ENCODE measurements around the gene TESK2. TPM values are rescaled to one million over a fixed set of nuclear protein-coding genes. Genes with fewer than 3 reads are reported as not detected.

Gene TESK2
- polyA plus RNA-seq, 1 donor (not counting 4 experiments of a cell fraction or from before 2014, with no cell fraction given), result 2.0 TPM

DNA sequence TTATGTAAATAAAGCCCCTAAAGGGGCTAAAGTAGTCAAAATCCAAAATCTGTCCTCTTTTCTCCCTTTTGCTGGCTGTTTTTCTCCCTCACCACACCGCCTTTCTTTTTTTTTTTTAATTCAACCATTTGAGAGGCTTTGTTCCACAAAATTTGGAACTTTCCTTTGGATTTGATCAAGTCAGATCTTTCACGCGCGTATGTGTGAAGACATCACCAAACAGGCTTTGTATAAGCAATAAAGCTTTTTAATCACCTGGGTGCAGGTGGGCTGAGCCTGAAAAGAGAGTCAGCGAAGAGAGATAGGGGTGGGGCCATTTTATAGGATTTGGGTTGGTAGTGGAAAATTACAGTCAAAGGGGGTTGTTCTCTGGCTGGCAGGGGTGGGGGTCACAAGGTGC is 169.5 kb downstream of the TESK2 start:
- Histone ChIP-seq H3K27me3 (ENCODE audit: control insufficient read depth, extremely low read depth, insufficient read depth, low read length) (no peaks in the 10 kb centered on the region), H3K4me2 (ENCODE audit: control insufficient read depth, extremely low read depth, insufficient read depth, low read depth, low read length) (no peak overlapping the region), H3K4me1 (ENCODE audit: control insufficient read depth, extremely low read depth, insufficient read depth, low read length) (no peaks in the 10 kb centered on the region), H2AFZ (ENCODE audit: control insufficient read depth, low read length) (no peak overlapping the region), H3K9me1 (ENCODE audit: control insufficient read depth, extremely low read depth, insufficient read depth, low read length) (no peaks in the 10 kb centered on the region), H3K9me3 (ENCODE audit: control insufficient read depth, low read depth, low read length) (no peaks in the 10 kb centered on the region), H3K9ac (ENCODE audit: control insufficient read depth, extremely low read depth, insufficient read depth, low read length) (no peak overlapping the region), H4K20me1 (ENCODE audit: control insufficient read depth, extremely low read depth, insufficient read depth, low read length) (no peaks in the 10 kb centered on the region), H3K4me3 (ENCODE audit: control insufficient read depth in 2 of 3, extremely low read depth in 1 of 3, insufficient read depth in 2 of 3, low read depth in 1 of 3, low read length in 3 of 3) (no peak overlapping the region), H3K79me2 (ENCODE audit: control insufficient read depth, insufficient read depth, low read length) (no peaks in the 10 kb centered on the region), H3K27ac (ENCODE audit: control insufficient read depth, insufficient read depth, low read length) (no peak overlapping the region), H3K36me3 (ENCODE audit: control insufficient read depth in 2 of 2, extremely low read depth in 1 of 2, insufficient read depth in 2 of 2, low read length in 2 of 2) (no peaks in the 10 kb centered on the region)
- dilution Hi-C loops (cut with MboI; ENCODE audit: extremely low pct_ligation_motif_present, low sequenced_read_pairs), result no loop called here
- TF ChIP-seq, protein P1, sequence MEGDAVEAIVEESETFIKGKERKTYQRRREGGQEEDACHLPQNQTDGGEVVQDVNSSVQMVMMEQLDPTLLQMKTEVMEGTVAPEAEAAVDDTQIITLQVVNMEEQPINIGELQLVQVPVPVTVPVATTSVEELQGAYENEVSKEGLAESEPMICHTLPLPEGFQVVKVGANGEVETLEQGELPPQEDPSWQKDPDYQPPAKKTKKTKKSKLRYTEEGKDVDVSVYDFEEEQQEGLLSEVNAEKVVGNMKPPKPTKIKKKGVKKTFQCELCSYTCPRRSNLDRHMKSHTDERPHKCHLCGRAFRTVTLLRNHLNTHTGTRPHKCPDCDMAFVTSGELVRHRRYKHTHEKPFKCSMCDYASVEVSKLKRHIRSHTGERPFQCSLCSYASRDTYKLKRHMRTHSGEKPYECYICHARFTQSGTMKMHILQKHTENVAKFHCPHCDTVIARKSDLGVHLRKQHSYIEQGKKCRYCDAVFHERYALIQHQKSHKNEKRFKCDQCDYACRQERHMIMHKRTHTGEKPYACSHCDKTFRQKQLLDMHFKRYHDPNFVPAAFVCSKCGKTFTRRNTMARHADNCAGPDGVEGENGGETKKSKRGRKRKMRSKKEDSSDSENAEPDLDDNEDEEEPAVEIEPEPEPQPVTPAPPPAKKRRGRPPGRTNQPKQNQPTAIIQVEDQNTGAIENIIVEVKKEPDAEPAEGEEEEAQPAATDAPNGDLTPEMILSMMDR (optimal IDR thresholded peaks at IDR 0.05 in 1 of 3, IDR thresholded peaks at IDR 0.05 in 1 of 3, conservative IDR thresholded peaks at IDR 0.05 in 1 of 3; ENCODE audit: extremely low read depth in 1 of 3, insufficient read depth in 2 of 3, low read length in 3 of 3), result no peak
- no peak for TF ChIP-seq EZH2 (IDR thresholded peaks at IDR 0.05; ENCODE audit: low read length)
- DNase-seq (ENCODE audit: low read depth, low spot score) (no peak), FAIRE-seq (no peak)

DNA sequence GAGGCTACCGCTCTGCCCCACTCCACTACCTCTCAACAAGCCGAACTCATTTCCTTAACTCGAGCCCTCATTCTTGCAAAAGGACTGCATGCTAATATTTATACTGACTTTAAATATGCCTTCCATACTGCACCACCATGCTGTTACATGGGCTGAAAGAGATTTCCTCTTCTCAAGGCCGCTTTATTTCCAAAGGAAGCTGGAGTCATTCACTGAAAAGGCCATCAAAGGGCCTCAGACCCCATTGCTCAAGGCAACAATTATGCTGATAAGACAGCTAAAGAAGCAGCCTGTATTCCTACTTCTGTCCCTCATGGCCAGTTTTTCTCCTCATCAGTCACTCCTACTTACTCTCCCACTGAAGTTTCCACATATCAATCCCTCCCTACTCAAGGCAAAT is 171.2 kb downstream of the TESK2 start:
- Histone ChIP-seq H3K4me3 (ENCODE audit: control insufficient read depth in 2 of 3, extremely low read depth in 1 of 3, insufficient read depth in 2 of 3, low read depth in 1 of 3, low read length in 3 of 3) (no peak overlapping the region), H2AFZ (ENCODE audit: control insufficient read depth, low read length) (no peak overlapping the region), H3K9ac (ENCODE audit: control insufficient read depth, extremely low read depth, insufficient read depth, low read length) (no peak overlapping the region), H3K4me1 (ENCODE audit: control insufficient read depth, extremely low read depth, insufficient read depth, low read length) (no peaks in the 10 kb centered on the region), H3K79me2 (ENCODE audit: control insufficient read depth, insufficient read depth, low read length) (no peaks in the 10 kb centered on the region), H3K36me3 (ENCODE audit: control insufficient read depth in 2 of 2, extremely low read depth in 1 of 2, insufficient read depth in 2 of 2, low read length in 2 of 2) (no peaks in the 10 kb centered on the region), H3K4me2 (ENCODE audit: control insufficient read depth, extremely low read depth, insufficient read depth, low read depth, low read length) (no peak overlapping the region), H3K27ac (ENCODE audit: control insufficient read depth, insufficient read depth, low read length) (no peak overlapping the region), H3K9me1 (ENCODE audit: control insufficient read depth, extremely low read depth, insufficient read depth, low read length) (no peaks in the 10 kb centered on the region), H3K27me3 (ENCODE audit: control insufficient read depth, extremely low read depth, insufficient read depth, low read length) (no peaks in the 10 kb centered on the region), H4K20me1 (ENCODE audit: control insufficient read depth, extremely low read depth, insufficient read depth, low read length) (no peaks in the 10 kb centered on the region), H3K9me3 (ENCODE audit: control insufficient read depth, low read depth, low read length) (no peaks in the 10 kb centered on the region)
- FAIRE-seq (no peak), DNase-seq (ENCODE audit: low read depth, low spot score) (no peak)
- dilution Hi-C loops (cut with MboI; ENCODE audit: extremely low pct_ligation_motif_present, low sequenced_read_pairs), result no loop called here
- TF ChIP-seq, protein P1 (optimal IDR thresholded peaks at IDR 0.05 in 1 of 3, IDR thresholded peaks at IDR 0.05 in 1 of 3, conservative IDR thresholded peaks at IDR 0.05 in 1 of 3; ENCODE audit: extremely low read depth in 1 of 3, insufficient read depth in 2 of 3, low read length in 3 of 3), result no peak
- no peak for TF ChIP-seq EZH2 (IDR thresholded peaks at IDR 0.05; ENCODE audit: low read length)

Measured in keratinocyte (primary cell).